HepG2 (cell line): ENCODE measurements around the gene MMP28. TPM values are rescaled to one million over a fixed set of nuclear protein-coding genes. Genes with fewer than 3 reads are reported as not detected.
A peak's percentile ranks its signal among the peaks of the same experiment; 100 is the strongest.

Source experiments
- CBX1 ChIP-seq: IDR thresholded peaks from one replicate; pipeline ENCODE4 v1.6.1; 2016; ENCODE audit warnings: antibody characterized with exemption, low read depth
- HNRNPLL ChIP-seq: fragments of 200-400 bp; formaldehyde crosslinking; IDR thresholded peaks from 2 replicates; pipeline ENCODE4 v1.6.1; 2017; ENCODE audit warnings: mild to moderate bottlenecking, low read depth, low read length; ENCODE audit not compliant: poor library complexity, severe bottlenecking
- IRX3 ChIP-seq: sonication (generic); formaldehyde crosslinking; IDR thresholded peaks from 2 replicates; pipeline ENCODE4 v1.8.1; 2023; ENCODE audit warnings: mild to moderate bottlenecking, low read depth, missing genetic modification reagents, borderline replicate concordance
- KLF11 ChIP-seq: IDR thresholded peaks from 2 replicates; pipeline ENCODE4 v1.6.1; 2016; ENCODE audit warnings: missing compliant biosample characterization
- LCORL ChIP-seq, 2 experiments: fragments of 450-650 bp in 1 of 2; sonication (generic) in 1 of 2; formaldehyde crosslinking in 1 of 2; IDR thresholded peaks; 2 replicates each; pipeline versions ENCODE4 v1.5.0 to v1.6.1; 2017 to 2020; ENCODE audit warnings: antibody characterized with exemption in 1 of 2, missing genetic modification reagents in 1 of 2
- MYC ChIP-seq: sonication (generic); formaldehyde crosslinking; IDR thresholded peaks from 2 replicates; pipeline ENCODE4 v1.9.0; 2021; ENCODE audit warnings: missing genetic modification reagents, borderline replicate concordance
- SETDB1 ChIP-seq: sonication (generic); formaldehyde crosslinking; IDR thresholded peaks from 2 replicates; pipeline ENCODE4 v1.5.1; 2020; ENCODE audit warnings: missing genetic modification reagents, mild to moderate bottlenecking, borderline replicate concordance
- YEATS2 ChIP-seq: sonication (generic); formaldehyde crosslinking; IDR thresholded peaks from 2 replicates; pipeline ENCODE4 v1.4.0; 2020; ENCODE audit warnings: missing genetic modification reagents, borderline replicate concordance
- ZBTB42 ChIP-seq: sonication (generic); formaldehyde crosslinking; IDR thresholded peaks from 2 replicates; pipeline ENCODE4 v1.5.0; 2020; ENCODE audit warnings: mild to moderate bottlenecking, missing genetic modification reagents
- ZNF232 ChIP-seq: sonication (generic); formaldehyde crosslinking; IDR thresholded peaks from 2 replicates; pipeline ENCODE4 v1.4.0; 2020; ENCODE audit warnings: missing genetic modification reagents, borderline replicate concordance
- ZNF331 ChIP-seq: sonication (generic); formaldehyde crosslinking; IDR thresholded peaks from 2 replicates; pipeline ENCODE4 v1.4.0; 2020; ENCODE audit warnings: missing genetic modification reagents
- ZNF556 ChIP-seq: sonication (generic); formaldehyde crosslinking; IDR thresholded peaks from 2 replicates; pipeline ENCODE4 v1.4.0; 2020; ENCODE audit warnings: mild to moderate bottlenecking, missing genetic modification reagents, borderline replicate concordance
- ZNF678 ChIP-seq: sonication (generic); formaldehyde crosslinking; IDR thresholded peaks from 2 replicates; pipeline ENCODE4 v1.4.0; 2020; ENCODE audit warnings: mild to moderate bottlenecking, missing genetic modification reagents
- ZNF768 ChIP-seq: sonication (generic); formaldehyde crosslinking; IDR thresholded peaks from 2 replicates; pipeline ENCODE4 v1.4.0; 2020; ENCODE audit warnings: missing genetic modification reagents
- polyA plus RNA-seq, 8 experiments: library from polyadenylated mRNA; depleted of rRNA in 3 of 8; stranded (reverse) in 7 of 8; unstranded in 1 of 8; fragments of >200 nt; fragmentation: Illumina TruSeq in 4 of 8; extraction: Trizol in 4 of 8; gene quantifications; 2 replicates each; pipeline versions ENCODE4 v1.2.1 to v1.2.3, GENCODE V29; 2011 to 2016; ENCODE audit warnings: low read depth in 4 of 8, missing spikeins in 1 of 8, mixed read lengths in 1 of 8; ENCODE audit not compliant: insufficient read depth in 1 of 8
- total RNA-seq, 5 experiments: library from RNA; depleted of rRNA; stranded (reverse); fragments of >200 nt; fragmentation: Illumina TruSeq; extraction: Trizol; gene quantifications; 2 replicates each; pipeline ENCODE4 v1.2.3, GENCODE V29; 2016; ENCODE audit warnings: low read depth in 1 of 5
- TF ChIP-seq, protein P1 (sequence below): sonication (generic); formaldehyde crosslinking; IDR thresholded peaks from 2 replicates; pipeline ENCODE4 v1.8.0; 2022; ENCODE audit warnings: mild to moderate bottlenecking, missing genetic modification reagents; ENCODE audit not compliant: insufficient replicate concordance
- TF ChIP-seq, protein P2 (sequence below): sonication (generic); formaldehyde crosslinking; IDR thresholded peaks from 2 replicates; pipeline ENCODE4 v1.5.0; 2020; ENCODE audit warnings: missing genetic modification reagents, mild to moderate bottlenecking, borderline replicate concordance
- TF ChIP-seq, protein P3 (sequence below): sonication (generic); formaldehyde crosslinking; IDR thresholded peaks from 2 replicates; pipeline ENCODE4; 2020; ENCODE audit warnings: missing genetic modification reagents, mild to moderate bottlenecking, borderline replicate concordance
- TF ChIP-seq, protein P4 (sequence below): sonication (generic); formaldehyde crosslinking; IDR thresholded peaks from 2 replicates; pipeline ENCODE4 v1.5.0; 2020; ENCODE audit warnings: missing genetic modification reagents
- TF ChIP-seq, protein P5 (sequence below): IDR thresholded peaks from 2 replicates; pipeline ENCODE4 v1.6.1; 2012; ENCODE audit warnings: low read depth, low read length, improper control_type of control experiment

The MMP28 gene
- total and polyA plus RNA-seq, 2 of the 13 experiments (the other 11 are each of a cell fraction or from before 2014, with no cell fraction given) = not detected

DNA sequence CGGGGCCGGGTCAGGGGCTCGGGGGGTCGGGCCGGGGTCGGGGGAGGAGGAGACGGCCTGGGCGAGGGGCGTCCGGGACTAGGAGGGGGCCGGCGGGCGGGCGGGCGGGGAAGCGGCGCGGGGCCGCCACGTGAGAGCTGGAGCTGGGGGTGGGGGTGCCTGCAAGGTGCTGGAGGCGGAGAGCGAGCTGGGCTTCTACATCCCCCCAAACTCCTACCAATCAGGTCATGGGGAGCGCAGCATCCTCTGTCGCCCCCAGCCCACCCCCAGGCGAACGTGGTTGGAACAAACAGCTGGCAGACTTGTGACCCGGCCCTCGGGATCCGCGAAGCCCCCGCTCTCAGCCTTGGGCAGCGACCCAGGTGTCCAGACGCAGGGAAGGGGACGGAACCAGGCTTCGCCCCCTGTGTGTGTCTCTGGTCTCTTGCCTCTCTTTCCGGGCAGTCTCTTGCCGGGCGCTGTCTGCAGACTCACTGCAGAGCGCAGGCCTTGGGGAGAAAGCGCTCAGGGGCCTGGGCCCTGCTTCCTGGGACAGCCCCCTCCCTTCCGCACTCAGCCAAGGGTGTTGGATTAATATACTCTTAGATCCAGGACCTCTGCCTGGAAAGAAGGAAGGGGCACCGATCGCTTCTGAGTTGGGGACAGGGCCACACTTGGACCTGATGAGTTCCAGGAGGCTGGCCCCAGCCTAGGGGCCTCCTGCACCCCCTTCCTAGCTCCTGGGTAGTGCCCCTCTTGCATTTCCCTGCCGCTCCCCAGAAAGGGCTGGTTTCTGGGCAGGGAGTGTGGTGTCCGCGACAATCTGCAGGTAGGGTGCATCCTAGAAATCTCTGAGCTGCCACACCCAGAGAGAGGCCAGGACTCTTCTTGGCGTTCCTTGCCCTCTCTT is 63.3 kb downstream of the MMP28 start (continued):
- TF ChIP-seq, protein P1, sequence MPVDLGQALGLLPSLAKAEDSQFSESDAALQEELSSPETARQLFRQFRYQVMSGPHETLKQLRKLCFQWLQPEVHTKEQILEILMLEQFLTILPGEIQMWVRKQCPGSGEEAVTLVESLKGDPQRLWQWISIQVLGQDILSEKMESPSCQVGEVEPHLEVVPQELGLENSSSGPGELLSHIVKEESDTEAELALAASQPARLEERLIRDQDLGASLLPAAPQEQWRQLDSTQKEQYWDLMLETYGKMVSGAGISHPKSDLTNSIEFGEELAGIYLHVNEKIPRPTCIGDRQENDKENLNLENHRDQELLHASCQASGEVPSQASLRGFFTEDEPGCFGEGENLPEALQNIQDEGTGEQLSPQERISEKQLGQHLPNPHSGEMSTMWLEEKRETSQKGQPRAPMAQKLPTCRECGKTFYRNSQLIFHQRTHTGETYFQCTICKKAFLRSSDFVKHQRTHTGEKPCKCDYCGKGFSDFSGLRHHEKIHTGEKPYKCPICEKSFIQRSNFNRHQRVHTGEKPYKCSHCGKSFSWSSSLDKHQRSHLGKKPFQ (CRISPR knock-in tag) = no peak
- peak; percentile 77; the same call in 1 of the 2 replicates for TF ChIP-seq ZNF768
- no peak for TF ChIP-seq CBX1
- TF ChIP-seq LCORL (IDR thresholded peaks at IDR 0.05) = no peak
- no peak for TF ChIP-seq LCORL (CRISPR knock-in tag; IDR thresholded peaks at IDR 0.05)
- TF ChIP-seq MYC = 0 out of 2 replicates have a peak, but pooled peaks have one; percentile 8
- no peak for TF ChIP-seq ZNF678 (CRISPR knock-in tag)
- no peak for TF ChIP-seq HNRNPLL
- TF ChIP-seq, protein P2, sequence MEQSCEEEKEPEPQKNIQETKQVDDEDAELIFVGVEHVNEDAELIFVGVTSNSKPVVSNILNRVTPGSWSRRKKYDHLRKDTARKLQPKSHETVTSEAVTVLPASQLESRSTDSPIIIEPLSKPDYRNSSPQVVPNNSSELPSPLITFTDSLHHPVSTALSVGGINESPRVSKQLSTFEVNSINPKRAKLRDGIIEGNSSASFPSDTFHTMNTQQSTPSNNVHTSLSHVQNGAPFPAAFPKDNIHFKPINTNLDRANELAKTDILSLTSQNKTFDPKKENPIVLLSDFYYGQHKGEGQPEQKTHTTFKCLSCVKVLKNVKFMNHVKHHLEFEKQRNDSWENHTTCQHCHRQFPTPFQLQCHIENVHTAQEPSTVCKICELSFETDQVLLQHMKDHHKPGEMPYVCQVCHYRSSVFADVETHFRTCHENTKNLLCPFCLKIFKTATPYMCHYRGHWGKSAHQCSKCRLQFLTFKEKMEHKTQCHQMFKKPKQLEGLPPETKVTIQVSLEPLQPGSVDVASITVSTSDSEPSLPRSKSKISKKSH (CRISPR knock-in tag) = 0 out of 2 replicates have a peak, but pooled peaks have one; percentile 43
- TF ChIP-seq, protein P3, sequence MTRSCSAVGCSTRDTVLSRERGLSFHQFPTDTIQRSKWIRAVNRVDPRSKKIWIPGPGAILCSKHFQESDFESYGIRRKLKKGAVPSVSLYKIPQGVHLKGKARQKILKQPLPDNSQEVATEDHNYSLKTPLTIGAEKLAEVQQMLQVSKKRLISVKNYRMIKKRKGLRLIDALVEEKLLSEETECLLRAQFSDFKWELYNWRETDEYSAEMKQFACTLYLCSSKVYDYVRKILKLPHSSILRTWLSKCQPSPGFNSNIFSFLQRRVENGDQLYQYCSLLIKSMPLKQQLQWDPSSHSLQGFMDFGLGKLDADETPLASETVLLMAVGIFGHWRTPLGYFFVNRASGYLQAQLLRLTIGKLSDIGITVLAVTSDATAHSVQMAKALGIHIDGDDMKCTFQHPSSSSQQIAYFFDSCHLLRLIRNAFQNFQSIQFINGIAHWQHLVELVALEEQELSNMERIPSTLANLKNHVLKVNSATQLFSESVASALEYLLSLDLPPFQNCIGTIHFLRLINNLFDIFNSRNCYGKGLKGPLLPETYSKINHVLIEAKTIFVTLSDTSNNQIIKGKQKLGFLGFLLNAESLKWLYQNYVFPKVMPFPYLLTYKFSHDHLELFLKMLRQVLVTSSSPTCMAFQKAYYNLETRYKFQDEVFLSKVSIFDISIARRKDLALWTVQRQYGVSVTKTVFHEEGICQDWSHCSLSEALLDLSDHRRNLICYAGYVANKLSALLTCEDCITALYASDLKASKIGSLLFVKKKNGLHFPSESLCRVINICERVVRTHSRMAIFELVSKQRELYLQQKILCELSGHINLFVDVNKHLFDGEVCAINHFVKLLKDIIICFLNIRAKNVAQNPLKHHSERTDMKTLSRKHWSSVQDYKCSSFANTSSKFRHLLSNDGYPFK = no peak
- no peak for TF ChIP-seq KLF11 (CRISPR knock-in tag)
- no peak for TF ChIP-seq ZBTB42
- TF ChIP-seq YEATS2 (CRISPR knock-in tag) = no peak
- no peak for TF ChIP-seq ZNF556 (CRISPR knock-in tag)
- TF ChIP-seq, protein P4, sequence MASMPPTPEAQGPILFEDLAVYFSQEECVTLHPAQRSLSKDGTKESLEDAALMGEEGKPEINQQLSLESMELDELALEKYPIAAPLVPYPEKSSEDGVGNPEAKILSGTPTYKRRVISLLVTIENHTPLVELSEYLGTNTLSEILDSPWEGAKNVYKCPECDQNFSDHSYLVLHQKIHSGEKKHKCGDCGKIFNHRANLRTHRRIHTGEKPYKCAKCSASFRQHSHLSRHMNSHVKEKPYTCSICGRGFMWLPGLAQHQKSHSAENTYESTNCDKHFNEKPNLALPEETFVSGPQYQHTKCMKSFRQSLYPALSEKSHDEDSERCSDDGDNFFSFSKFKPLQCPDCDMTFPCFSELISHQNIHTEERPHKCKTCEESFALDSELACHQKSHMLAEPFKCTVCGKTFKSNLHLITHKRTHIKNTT (CRISPR knock-in tag) = no peak
- TF ChIP-seq ZNF232 (CRISPR knock-in tag) = no peak
- TF ChIP-seq IRX3 = no peak
- TF ChIP-seq, protein P5, sequence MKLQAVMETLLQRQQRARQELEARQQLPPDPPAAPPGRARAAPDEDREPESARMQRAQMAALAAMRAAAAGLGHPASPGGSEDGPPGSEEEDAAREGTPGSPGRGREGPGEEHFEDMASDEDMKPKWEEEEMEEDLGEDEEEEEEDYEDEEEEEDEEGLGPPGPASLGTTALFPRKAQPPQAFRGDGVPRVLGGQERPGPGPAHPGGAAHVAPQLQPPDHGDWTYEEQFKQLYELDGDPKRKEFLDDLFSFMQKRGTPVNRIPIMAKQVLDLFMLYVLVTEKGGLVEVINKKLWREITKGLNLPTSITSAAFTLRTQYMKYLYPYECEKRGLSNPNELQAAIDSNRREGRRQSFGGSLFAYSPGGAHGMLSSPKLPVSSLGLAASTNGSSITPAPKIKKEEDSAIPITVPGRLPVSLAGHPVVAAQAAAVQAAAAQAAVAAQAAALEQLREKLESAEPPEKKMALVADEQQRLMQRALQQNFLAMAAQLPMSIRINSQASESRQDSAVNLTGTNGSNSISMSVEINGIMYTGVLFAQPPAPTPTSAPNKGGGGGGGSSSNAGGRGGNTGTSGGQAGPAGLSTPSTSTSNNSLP = no peak
- TF ChIP-seq ZNF331 (CRISPR knock-in tag) = no peak
- TF ChIP-seq SETDB1 (CRISPR knock-in tag) = no peak
